ENCODE data around the gene SF3B6.

DNA sequence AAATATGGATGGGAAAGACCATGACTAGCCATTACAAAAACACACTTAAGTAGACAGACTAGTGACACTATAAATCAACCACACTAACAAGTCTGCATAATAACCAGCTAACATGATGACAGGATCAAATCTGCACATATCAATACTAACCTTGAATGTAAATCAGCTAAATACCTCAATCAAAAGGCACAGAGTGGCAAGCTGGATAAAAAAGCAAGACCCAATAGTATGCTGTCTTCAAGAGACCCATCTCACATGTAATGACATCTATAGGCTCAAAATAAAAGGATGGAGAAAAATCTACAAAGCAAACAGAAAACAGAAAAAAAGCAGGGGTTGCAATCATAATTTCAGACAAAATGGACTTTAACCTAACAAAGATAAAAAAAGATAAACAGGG, 30.7 kb upstream of the SF3B6 start:
- TF ChIP-seq, protein P1, sequence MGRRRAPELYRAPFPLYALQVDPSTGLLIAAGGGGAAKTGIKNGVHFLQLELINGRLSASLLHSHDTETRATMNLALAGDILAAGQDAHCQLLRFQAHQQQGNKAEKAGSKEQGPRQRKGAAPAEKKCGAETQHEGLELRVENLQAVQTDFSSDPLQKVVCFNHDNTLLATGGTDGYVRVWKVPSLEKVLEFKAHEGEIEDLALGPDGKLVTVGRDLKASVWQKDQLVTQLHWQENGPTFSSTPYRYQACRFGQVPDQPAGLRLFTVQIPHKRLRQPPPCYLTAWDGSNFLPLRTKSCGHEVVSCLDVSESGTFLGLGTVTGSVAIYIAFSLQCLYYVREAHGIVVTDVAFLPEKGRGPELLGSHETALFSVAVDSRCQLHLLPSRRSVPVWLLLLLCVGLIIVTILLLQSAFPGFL (CRISPR knock-in tag; IDR thresholded peaks at IDR 0.05; ENCODE audit: borderline replicate concordance): no peak
- TF ChIP-seq ZNF423 (CRISPR knock-in tag; IDR thresholded peaks at IDR 0.05): no peak
- TF ChIP-seq, protein P2, sequence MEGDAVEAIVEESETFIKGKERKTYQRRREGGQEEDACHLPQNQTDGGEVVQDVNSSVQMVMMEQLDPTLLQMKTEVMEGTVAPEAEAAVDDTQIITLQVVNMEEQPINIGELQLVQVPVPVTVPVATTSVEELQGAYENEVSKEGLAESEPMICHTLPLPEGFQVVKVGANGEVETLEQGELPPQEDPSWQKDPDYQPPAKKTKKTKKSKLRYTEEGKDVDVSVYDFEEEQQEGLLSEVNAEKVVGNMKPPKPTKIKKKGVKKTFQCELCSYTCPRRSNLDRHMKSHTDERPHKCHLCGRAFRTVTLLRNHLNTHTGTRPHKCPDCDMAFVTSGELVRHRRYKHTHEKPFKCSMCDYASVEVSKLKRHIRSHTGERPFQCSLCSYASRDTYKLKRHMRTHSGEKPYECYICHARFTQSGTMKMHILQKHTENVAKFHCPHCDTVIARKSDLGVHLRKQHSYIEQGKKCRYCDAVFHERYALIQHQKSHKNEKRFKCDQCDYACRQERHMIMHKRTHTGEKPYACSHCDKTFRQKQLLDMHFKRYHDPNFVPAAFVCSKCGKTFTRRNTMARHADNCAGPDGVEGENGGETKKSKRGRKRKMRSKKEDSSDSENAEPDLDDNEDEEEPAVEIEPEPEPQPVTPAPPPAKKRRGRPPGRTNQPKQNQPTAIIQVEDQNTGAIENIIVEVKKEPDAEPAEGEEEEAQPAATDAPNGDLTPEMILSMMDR (IDR thresholded peaks at IDR 0.05): no peak
- TF ChIP-seq, protein P3, sequence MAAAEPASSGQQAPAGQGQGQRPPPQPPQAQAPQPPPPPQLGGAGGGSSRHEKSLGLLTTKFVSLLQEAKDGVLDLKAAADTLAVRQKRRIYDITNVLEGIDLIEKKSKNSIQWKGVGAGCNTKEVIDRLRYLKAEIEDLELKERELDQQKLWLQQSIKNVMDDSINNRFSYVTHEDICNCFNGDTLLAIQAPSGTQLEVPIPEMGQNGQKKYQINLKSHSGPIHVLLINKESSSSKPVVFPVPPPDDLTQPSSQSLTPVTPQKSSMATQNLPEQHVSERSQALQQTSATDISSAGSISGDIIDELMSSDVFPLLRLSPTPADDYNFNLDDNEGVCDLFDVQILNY (CRISPR knock-in tag; IDR thresholded peaks at IDR 0.05): no peak
- no peak for TF ChIP-seq NFYB (CRISPR knock-in tag; conservative IDR thresholded peaks at IDR 0.05; ENCODE audit: low read depth)
- no peak for TF ChIP-seq ZSCAN18 (CRISPR knock-in tag; IDR thresholded peaks at IDR 0.05)
- no peak for TF ChIP-seq AFF4 (CRISPR knock-in tag; IDR thresholded peaks at IDR 0.05; ENCODE audit: borderline replicate concordance)

All from WTC11 (cell line).